MM.1S (cell line): ENCODE results near the gene GPR42.

ENCODE experiments used
- CTCF ChIP-seq: fragments of 300-600 bp; sonication (generic); IDR thresholded peaks from 2 replicates; pipeline ENCODE4 v1.5.1; 2016; ENCODE audit warnings: antibody characterized with exemption, low read length, mixed read lengths
- EZH2 ChIP-seq: fragments of 300-600 bp; sonication (generic); optimal IDR thresholded peaks from 2 replicates; pipeline ENCODE3; 2017; ENCODE audit warnings: low read depth, mild to moderate bottlenecking, antibody characterized with exemption, low read length, mixed read lengths
- EZH2phosphoT487 ChIP-seq: fragments of 300-600 bp; sonication (generic); IDR thresholded peaks from 2 replicates; pipeline ENCODE4 v1.6.1; 2018; ENCODE audit warnings: antibody characterized with exemption, low read length

- TF ChIP-seq CTCF (no peak), EZH2 (no peak), EZH2phosphoT487 (no peak)
Observed at GRCh38 chr19:35331551-35332214, 39.2 kb upstream of the GPR42 start.
